GM21360 (cell line): ENCODE results near the gene EME2.
"Not testable (repeated sequence)": the region's sequence is repeated elsewhere in the genome, so short reads cannot be mapped to it uniquely, and the experiment has no call there.

ENCODE experiments used
- ATAC-seq: cut with Tn5 transposase; IDR thresholded peaks from one replicate; pipeline ENCODE4 v1.9.1; 2021; ENCODE audit warnings: mild to moderate bottlenecking, moderate library complexity; ENCODE audit not compliant: unreplicated experiment

Gene EME2

GRCh38 chr16:1772362-1772907, at the start of gene EME2:
Gene EME2, plus strand, starts transcription at chr16:1772810. Its CDS starts 418 bp downstream, at chr16:1773228.
- ATAC-seq, result peak; percentile 7

GRCh38 chr16:1723450-1724147, 49.0 kb upstream of the EME2 start:
- ATAC-seq, result no peak

GRCh38 chr16:1724491-1724890, 48.1 kb upstream of the EME2 start:
- no peak for ATAC-seq

- no peak for ATAC-seq
Observed at GRCh38 chr16:1726661-1727502, 45.7 kb upstream of the EME2 start.

- ATAC-seq, result no peak
Observed at GRCh38 chr16:1727651-1728624, 44.7 kb upstream of the EME2 start.

- ATAC-seq, result no peak
Observed at GRCh38 chr16:1729026-1729425, 43.6 kb upstream of the EME2 start.

GRCh38 chr16:1729445-1729844, 43.2 kb upstream of the EME2 start:
- ATAC-seq, result no peak

- ATAC-seq, result no peak
Observed at GRCh38 chr16:1731073-1731472, 41.5 kb upstream of the EME2 start.

- ATAC-seq, result no peak
Observed at GRCh38 chr16:1731603-1732002, 41.0 kb upstream of the EME2 start.

GRCh38 chr16:1732071-1732470, 40.5 kb upstream of the EME2 start:
- no peak for ATAC-seq

- not testable (repeated sequence) for ATAC-seq
Observed at GRCh38 chr16:1732551-1732987, 40.0 kb upstream of the EME2 start.

- no peak for ATAC-seq
Observed at GRCh38 chr16:1734123-1734522, 38.5 kb upstream of the EME2 start.

- no peak for ATAC-seq
Observed at GRCh38 chr16:1734816-1735215, 37.8 kb upstream of the EME2 start.

GRCh38 chr16:1740234-1740633, 32.4 kb upstream of the EME2 start:
- ATAC-seq, result no peak

- no peak for ATAC-seq
Observed at GRCh38 chr16:1740781-1741490, 31.7 kb upstream of the EME2 start.

GRCh38 chr16:1741553-1742165, 31.0 kb upstream of the EME2 start:
- no peak for ATAC-seq

- no peak for ATAC-seq
Observed at GRCh38 chr16:1743376-1744337, 29.0 kb upstream of the EME2 start.

GRCh38 chr16:1744338-1744840, 28.2 kb upstream of the EME2 start:
- no peak for ATAC-seq
